Endothelial cell of umbilical vein (primary cell): ENCODE results near the gene SLC6A18. TPM values are rescaled to one million over a fixed set of nuclear protein-coding genes. Genes with fewer than 3 reads are reported as not detected.

Experiments used
- BruUV-seq: library from RNA; stranded (reverse); fragments of 400-500 nt; replicated peaks from 2 replicates; lab custom pipeline; 2021; lab: Mats Ljungman, UMichigan
- CTCF ChIA-PET: fragments of 300-600, 350-600 bp; sonication (Branson Sonifier 250); formaldehyde crosslinking; loops from one replicate; lab custom pipeline; 2021; ENCODE audit warnings: antibody characterized with exemption, inconsistent platforms; lab: Charles Lee
- POLR2A ChIA-PET: fragments of 300-600, 350-600 bp; sonication (Branson Sonifier 250); formaldehyde crosslinking; loops from one replicate; lab custom pipeline; 2021; ENCODE audit warnings: antibody characterized with exemption, inconsistent platforms; lab: Charles Lee
- DNase-seq: peaks from one replicate; pipeline ENCODE4 v3.0.0-alpha.2; 2011; ENCODE audit warnings: low read depth, low spot score
- FAIRE-seq: peaks from 2 replicates; lab custom pipeline; 2011; peaks lifted over from hg19 to GRCh38; lab: Jason Lieb, UNC
- H2AFZ ChIP-seq: 2 replicates; pipeline ENCODE4 v1.6.0; 2012; ENCODE audit warnings: low read depth, low read length, control low read depth, inconsistent platforms
- H3K27ac ChIP-seq: 2 replicates; pipeline ENCODE4 v1.5.1; 2011; ENCODE audit warnings: low read depth, mild to moderate bottlenecking, control low read depth, low read length, moderate library complexity; ENCODE audit not compliant: insufficient read depth
- H3K27me3 ChIP-seq, 2 experiments: 2 replicates each; pipeline versions ENCODE4 v1.6.0 to v1.6.1; 2011; ENCODE audit warnings: low read length in 2 of 2, mixed read lengths in 1 of 2; ENCODE audit not compliant: control insufficient read depth in 2 of 2, insufficient read depth in 2 of 2
- H3K36me3 ChIP-seq, 2 experiments: 2 replicates in 1 of 2; 3 replicates in 1 of 2; pipeline ENCODE4 v1.5.1; 2011; ENCODE audit warnings: low read length in 2 of 2, mild to moderate bottlenecking in 1 of 2, moderate library complexity in 1 of 2; ENCODE audit not compliant: control insufficient read depth in 2 of 2, insufficient read depth in 2 of 2; ENCODE audit errors: extremely low read depth in 1 of 2
- H3K4me1 ChIP-seq: 3 replicates; pipeline ENCODE4 v1.5.1; 2011; ENCODE audit warnings: mild to moderate bottlenecking, low read length; ENCODE audit not compliant: control insufficient read depth, insufficient read depth; ENCODE audit errors: extremely low read depth
- H3K4me2 ChIP-seq: 2 replicates; pipeline ENCODE4 v1.6.1; 2011; ENCODE audit warnings: low read length, control low read depth, mixed read lengths; ENCODE audit not compliant: insufficient read depth
- H3K4me3 ChIP-seq, 3 experiments: fragments of 200-600 bp in 1 of 3; sonication (generic), shearing (Covaris generic) in 1 of 3; replicated peaks in 1 of 3; 2 replicates each; pipeline ENCODE4 v1.5.1; 2011 to 2016; ENCODE audit warnings: control low read depth in 3 of 3, low read length in 3 of 3, mild to moderate bottlenecking in 2 of 3, inconsistent platforms in 1 of 3, low read depth in 1 of 3, moderate library complexity in 1 of 3; ENCODE audit not compliant: insufficient read depth in 1 of 3
- H3K79me2 ChIP-seq: 2 replicates; pipeline ENCODE4 v1.6.0; 2012; ENCODE audit warnings: low read length, inconsistent platforms; ENCODE audit not compliant: control insufficient read depth, insufficient read depth
- H3K9ac ChIP-seq: replicated peaks from 2 replicates; pipeline ENCODE3; 2011; ENCODE audit warnings: low read length, control low read depth; ENCODE audit not compliant: insufficient read depth; ENCODE audit errors: extremely low read depth
- H3K9me1 ChIP-seq: replicated peaks from 3 replicates; pipeline ENCODE4 v1.6.0; 2011; ENCODE audit warnings: mild to moderate bottlenecking, low read length; ENCODE audit not compliant: control insufficient read depth, insufficient read depth; ENCODE audit errors: extremely low read depth
- H3K9me3 ChIP-seq: replicated peaks from 2 replicates; pipeline ENCODE4 v1.5.1; 2012; ENCODE audit warnings: low read length, inconsistent platforms; ENCODE audit not compliant: control insufficient read depth, insufficient read depth
- H4K20me1 ChIP-seq: replicated peaks from 2 replicates; pipeline ENCODE3; 2011; ENCODE audit warnings: mild to moderate bottlenecking, low read length; ENCODE audit not compliant: control insufficient read depth, insufficient read depth; ENCODE audit errors: extremely low read depth
- CTCF ChIP-seq, 2 donors: IDR thresholded peaks; 1 replicate in 1 of 2; 2 replicates in 1 of 2; pipeline ENCODE4 v1.5.1; 2011; ENCODE audit warnings: low read length in 2 of 2, mild to moderate bottlenecking in 2 of 2, moderate library complexity in 2 of 2, control low read depth in 1 of 2, inconsistent platforms in 1 of 2, low read depth in 1 of 2; ENCODE audit not compliant: insufficient read depth in 1 of 2; ENCODE audit errors: extremely low read depth in 1 of 2
- EZH2 ChIP-seq: IDR thresholded peaks from 2 replicates; pipeline ENCODE4 v1.6.1; 2012; ENCODE audit warnings: borderline replicate concordance, low read depth, mild to moderate bottlenecking, moderate library complexity, low read length, inconsistent platforms; ENCODE audit not compliant: severe bottlenecking
- FOS ChIP-seq: IDR thresholded peaks from 2 replicates; pipeline ENCODE4 v1.6.1; 2011; ENCODE audit warnings: mild to moderate bottlenecking, low read length, moderate library complexity, borderline replicate concordance; ENCODE audit not compliant: insufficient read depth
- GATA2 ChIP-seq: IDR thresholded peaks from 2 replicates; pipeline ENCODE4 v1.7.0; 2011; ENCODE audit warnings: low read depth, mild to moderate bottlenecking, moderate library complexity, mixed read lengths, low read length; ENCODE audit not compliant: insufficient read length, insufficient read depth
- JUN ChIP-seq: IDR thresholded peaks from 2 replicates; pipeline ENCODE4 v1.6.1; 2011; ENCODE audit warnings: borderline replicate concordance, low read depth; ENCODE audit not compliant: insufficient read length, insufficient read depth
- MAX ChIP-seq: IDR thresholded peaks from 2 replicates; pipeline ENCODE4 v1.6.1; 2011; ENCODE audit not compliant: insufficient read depth, insufficient read length
- MYC ChIP-seq: IDR thresholded peaks from one replicate; pipeline ENCODE4 v1.6.1; 2011; ENCODE audit warnings: mild to moderate bottlenecking, low read depth, low read length
- POLR2A ChIP-seq: IDR thresholded peaks from 2 replicates; pipeline ENCODE4 v1.6.1; 2012; ENCODE audit warnings: low read depth, mild to moderate bottlenecking, control low read depth, low read length
- POLR2AphosphoS5 ChIP-seq: IDR thresholded peaks from 2 replicates; pipeline ENCODE4 v1.6.1; 2012; ENCODE audit warnings: low read depth, mild to moderate bottlenecking, control low read depth, low read length, moderate library complexity; ENCODE audit not compliant: insufficient read depth
- dilution Hi-C: fragments of 300-500 bp; cut with MboI; formaldehyde crosslinking; loops from one replicate; pipeline ENCODE4 v1.15.0; 2019; ENCODE audit warnings: low sequenced_read_pairs; ENCODE audit not compliant: extremely low pct_ligation_motif_present
- intact Hi-C: fragments of 100-400 bp; cut with micrococcal nuclease; formaldehyde crosslinking; loops from one replicate; pipeline ENCODE4 v1.10.0; 2022
- polyA plus RNA-seq, 4 experiments: library from polyadenylated mRNA; depleted of rRNA in 3 of 4; stranded (reverse) in 3 of 4; unstranded in 1 of 4; fragments of >200 nt; gene quantifications; 2 replicates each; pipeline versions ENCODE4 v1.2.1 to v1.2.3, GENCODE V29; 2011 to 2012; ENCODE audit warnings: missing spikeins in 1 of 4
- total RNA-seq: library from RNA; stranded (reverse); gene quantifications from 2 replicates; pipeline ENCODE4 v1.2.3, GENCODE V29; 2021

The SLC6A18 gene
- total and polyA plus RNA-seq, 2 donors (not counting 3 experiments of a cell fraction or from before 2014, with no cell fraction given), result not detected

DNA sequence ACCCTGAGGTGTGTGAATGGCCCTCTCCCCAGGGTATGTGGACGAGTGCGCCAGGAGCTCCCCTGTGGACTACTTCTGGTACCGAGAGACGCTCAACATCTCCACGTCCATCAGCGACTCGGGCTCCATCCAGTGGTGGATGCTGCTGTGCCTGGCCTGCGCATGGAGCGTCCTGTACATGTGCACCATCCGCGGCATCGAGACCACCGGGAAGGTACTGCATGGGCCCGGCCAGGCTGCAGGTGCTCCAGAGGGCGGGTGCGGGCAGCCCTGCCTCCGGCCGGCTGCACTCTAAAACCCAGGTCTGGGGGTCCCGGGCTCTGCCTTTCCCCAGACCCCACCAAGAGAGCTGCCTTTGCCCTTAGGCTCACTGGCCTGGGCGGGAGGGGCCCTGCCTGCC, 12.9 kb upstream of the SLC6A18 start:
- dilution Hi-C loops, result no loop called here
- DNase-seq, result no peak
- no peak overlapping the region for H2AFZ ChIP-seq
- no TSS peak for BruUV-seq
- TF ChIP-seq FOS (no peak), GATA2 (no peak), MYC (no peak), POLR2AphosphoS5 (no peak), MAX (no peak), JUN (no peak), POLR2A (no peak), EZH2 (no peak), CTCF (IDR thresholded peaks at IDR 0.05; ENCODE audit: extremely low read depth in 1 of 2, insufficient read depth in 1 of 2, low read depth in 1 of 2, low read length in 2 of 2) (no peak)
- ChIA-PET CTCF (no interaction called here), POLR2A (no interaction called here)
- H3K27me3 ChIP-seq, result no peaks in the 10 kb centered on the region
- H3K27ac ChIP-seq, result no peak overlapping the region
- no peaks in the 10 kb centered on the region for H3K36me3 ChIP-seq
- intact Hi-C loops, result no loop called here
- H3K4me3 ChIP-seq, result no peak overlapping the region
- no peaks in the 10 kb centered on the region for H3K4me1 ChIP-seq
- H3K9me3 ChIP-seq, result no peaks in the 10 kb centered on the region
- no peak overlapping the region for H3K9ac ChIP-seq
- no peak overlapping the region for H3K4me2 ChIP-seq
- H3K79me2 ChIP-seq, result no peaks in the 10 kb centered on the region
- H3K9me1 ChIP-seq, result no peaks in the 10 kb centered on the region
- FAIRE-seq, result no peak
- H4K20me1 ChIP-seq, result no peaks in the 10 kb centered on the region
